ENCODE results near the gene TRABD.

TRABD gene

GRCh38 chr22:50189184-50189848, 3.6 kb downstream of the TRABD start:
- DNase-seq = no peak

- DNase-seq = no peak
Measured at GRCh38 chr22:50189849-50190181, 4.1 kb downstream of the TRABD start.

GRCh38 chr22:50190182-50190940, 4.6 kb downstream of the TRABD start:
- peak; percentile 88 for DNase-seq

- DNase-seq = peak; percentile 82
Measured at GRCh38 chr22:50190941-50191741, 5.4 kb downstream of the TRABD start.

- DNase-seq = peak; percentile 63
Measured at GRCh38 chr22:50192436-50193204, 6.9 kb downstream of the TRABD start.

- no peak for DNase-seq
Measured at GRCh38 chr22:50193621-50194020, 7.9 kb downstream of the TRABD start.

DNA sequence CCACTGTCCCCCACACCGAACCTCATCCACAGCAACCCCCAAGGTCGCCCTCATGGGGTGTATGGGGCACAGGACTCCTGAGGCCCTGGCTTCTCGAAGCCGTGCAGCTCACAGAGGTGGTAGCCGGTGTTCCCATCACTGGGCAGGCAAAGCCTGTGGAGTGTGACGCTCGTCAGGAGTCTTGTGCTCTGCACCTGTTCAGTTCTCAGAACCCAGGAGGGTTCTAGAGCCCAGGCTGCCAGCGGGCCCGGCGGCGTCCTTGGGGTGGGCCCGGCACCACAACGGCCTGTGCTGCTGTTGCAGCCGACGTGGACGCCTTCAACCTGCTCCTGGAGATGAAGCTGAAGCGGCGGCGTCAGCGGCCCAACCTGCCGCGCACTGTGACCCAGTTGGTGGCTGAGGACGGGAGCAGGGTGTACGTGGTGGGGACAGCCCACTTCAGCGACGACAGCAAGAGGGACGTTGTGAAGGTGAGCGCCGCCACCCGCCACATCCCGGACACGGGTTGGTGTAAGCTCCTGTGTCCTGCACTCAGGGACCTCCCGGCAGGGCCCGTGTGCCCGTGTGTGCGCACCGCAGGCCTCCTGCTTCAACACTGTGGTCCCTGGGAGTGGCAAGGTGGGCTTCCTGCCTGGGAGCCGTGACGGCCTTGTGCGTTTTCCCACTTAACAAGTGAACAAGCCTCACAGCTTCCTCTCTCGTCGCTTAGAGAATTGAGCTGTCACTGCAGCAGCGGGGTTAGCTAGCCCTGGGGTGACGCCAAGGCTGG, 8.5 kb downstream of the TRABD start:
- DNase-seq = no peak

GRCh38 chr22:50196256-50196655, 10.5 kb downstream of the TRABD start:
- DNase-seq = no peak

DNA sequence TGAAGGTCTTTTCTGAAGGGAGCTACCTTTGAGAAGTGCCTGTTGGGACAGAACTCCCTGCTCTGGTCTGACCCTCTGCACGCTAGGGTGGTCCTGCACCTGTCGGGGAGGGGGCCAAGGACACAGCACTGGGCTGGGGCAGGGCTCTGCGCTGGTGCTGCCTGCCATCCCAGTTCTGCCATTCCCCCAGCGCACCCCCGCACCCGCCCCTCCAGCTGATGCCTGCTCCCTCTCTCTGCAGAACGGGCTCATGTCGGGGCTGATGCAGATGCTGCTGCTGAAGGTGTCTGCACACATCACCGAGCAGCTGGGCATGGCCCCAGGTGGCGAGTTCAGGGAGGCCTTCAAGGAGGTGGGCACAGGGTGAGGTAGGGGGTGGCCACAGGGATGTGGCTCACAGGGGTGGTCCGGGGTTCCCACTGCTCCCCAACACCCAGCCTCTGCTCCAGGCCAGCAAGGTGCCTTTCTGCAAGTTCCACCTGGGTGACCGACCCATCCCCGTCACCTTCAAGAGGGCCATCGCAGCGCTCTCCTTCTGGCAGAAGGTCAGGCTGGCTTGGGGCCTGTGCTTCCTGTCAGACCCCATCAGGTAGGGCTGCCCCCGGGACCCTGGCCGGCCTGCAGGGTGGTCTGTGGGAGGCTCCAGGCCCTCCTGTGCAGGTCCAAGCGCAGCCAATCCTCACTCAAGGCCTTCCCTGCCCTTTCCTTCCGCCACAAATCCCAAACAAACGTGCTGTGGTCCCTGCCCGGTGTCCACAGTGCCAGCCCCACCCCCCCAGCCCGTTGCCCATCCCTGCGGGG, 11.5 kb downstream of the TRABD start:
- DNase-seq = no peak

DNA sequence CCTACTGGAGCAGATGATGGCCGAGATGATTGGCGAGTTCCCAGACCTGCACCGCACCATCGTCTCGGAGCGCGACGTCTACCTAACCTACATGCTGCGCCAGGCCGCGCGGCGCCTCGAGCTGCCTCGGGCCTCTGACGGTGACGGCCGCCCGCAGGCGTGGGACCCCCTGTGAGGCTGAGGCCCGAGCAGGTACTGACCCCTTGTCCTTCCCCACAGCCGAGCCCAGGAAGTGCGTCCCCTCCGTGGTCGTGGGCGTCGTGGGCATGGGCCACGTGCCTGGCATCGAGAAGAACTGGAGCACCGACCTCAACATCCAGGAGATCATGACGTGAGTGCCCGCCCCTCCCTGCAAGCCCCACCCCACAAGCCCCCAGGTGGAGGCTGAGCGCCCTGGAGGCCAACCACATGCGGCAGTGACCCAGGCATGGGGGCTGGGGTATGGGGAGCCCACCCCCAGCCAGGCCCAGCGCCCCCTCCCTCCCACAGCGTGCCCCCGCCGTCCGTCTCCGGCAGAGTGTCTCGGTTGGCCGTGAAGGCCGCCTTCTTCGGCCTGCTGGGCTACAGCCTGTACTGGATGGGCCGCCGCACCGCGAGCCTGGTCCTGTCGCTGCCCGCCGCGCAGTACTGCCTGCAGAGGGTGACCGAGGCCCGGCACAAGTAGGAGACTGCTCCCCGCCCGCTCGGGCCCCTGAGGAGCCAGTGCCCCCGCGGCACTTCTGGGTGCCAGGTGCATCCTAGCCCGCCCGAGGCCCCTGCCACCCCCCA, 12.3 kb downstream of the TRABD start:
- DNase-seq = no peak

GRCh38 chr22:50198624-50199017, 12.9 kb downstream of the TRABD start:
- DNase-seq = no peak

- no peak for DNase-seq
Measured at GRCh38 chr22:50199251-50199721, 13.6 kb downstream of the TRABD start.

DNA sequence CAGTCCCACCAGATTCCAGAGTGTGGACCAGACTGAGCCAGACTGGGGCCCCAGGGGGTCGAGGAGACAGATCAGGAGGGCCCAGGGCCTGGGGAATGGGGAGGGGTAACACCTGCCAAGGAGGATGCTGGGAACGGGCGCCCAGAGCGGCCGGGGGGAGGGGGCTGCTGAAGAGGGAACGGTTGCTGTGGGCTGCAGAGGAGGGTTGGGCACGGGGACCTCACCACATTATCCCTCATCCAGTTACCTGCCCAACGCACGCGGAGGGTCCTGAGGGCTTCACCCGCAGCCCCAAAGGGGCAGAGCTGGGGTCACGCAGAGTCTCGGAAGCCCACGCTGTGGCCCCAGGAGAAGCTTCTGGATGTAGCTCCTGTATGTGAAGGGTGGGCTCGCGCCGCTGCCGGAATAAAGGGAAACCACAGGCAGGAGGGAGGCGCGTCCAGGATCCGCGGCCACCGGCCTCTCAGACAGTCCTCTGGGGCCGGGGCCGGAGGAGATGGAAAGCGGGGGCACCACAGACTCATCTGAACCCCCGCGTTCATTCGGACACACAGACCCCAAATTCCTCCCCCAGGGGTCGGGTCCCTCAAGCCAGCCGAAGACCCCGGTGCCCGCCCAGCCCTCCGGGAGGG, 14.2 kb downstream of the TRABD start:
- DNase-seq = peak; percentile 22

- peak; percentile 94 for DNase-seq
Measured at GRCh38 chr22:50200461-50201190, 14.9 kb downstream of the TRABD start, which contains the start of gene SELENOO. Gene SELENOO, plus strand, starts transcription at chr22:50201011. Its CDS starts 26 bp downstream, at chr22:50201037.

- DNase-seq = no peak
Measured at GRCh38 chr22:50201191-50202129, 15.7 kb downstream of the TRABD start.

DNA sequence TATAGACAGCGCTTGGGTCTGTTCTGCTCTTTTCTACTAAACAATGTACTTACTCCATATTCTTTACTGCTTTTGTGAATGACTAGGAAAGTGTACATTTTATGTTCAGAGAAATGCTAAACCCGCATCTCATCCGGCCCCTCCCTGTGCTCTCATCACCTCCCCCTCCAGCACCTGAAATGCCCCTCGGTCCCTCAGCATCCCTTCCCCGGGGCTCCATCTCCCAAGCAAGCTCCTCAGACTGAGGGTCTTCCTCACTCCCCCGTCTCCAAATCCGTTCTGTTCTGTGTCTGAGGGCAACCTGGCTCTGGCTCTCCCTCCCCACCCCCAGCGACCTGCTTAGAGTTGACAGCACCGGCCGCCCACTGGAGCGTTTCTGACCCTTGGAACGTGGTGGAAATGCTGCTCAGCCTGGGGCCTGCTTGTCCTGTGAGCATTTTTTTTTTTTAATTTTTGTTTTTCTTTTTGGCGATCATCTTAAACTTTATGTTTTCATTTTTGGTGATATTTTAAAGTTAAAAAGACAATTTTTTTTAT, 16.5 kb downstream of the TRABD start:
- DNase-seq = no peak

DNA sequence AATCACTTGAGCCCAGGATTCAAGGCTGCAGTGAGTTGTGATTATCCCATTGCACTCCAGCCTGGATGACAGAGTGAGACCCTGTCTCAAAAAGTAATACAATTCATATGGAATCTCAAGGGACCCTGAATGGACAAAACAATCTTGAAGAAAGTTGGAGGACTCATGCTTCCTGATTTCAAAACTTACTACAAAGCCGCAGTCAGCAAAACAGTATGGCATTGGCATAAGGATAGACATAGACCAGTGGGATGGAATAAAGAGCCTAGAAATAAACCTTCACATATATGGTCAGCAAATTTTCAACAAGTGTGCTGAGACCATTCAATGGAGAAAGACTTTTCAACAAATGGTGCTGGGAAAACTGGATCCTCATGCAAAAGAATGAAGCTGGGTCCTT, 17.6 kb downstream of the TRABD start:
- no peak for DNase-seq

- no peak for DNase-seq
Measured at GRCh38 chr22:50204571-50204970, 18.9 kb downstream of the TRABD start.
